ENCODE measurements around the gene COL4A2. TPM values are rescaled to one million over a fixed set of nuclear protein-coding genes. Genes with fewer than 3 reads are reported as not detected.
A peak's percentile ranks its signal among the peaks of the same experiment; 100 is the strongest.

Gene COL4A2
- polyA plus RNA-seq, 3 donors, result 465 to 580 (median 554) TPM

- DNase-seq, result no peak
These were observed 125.4 kb downstream of the COL4A2 start for GRCh38 chr13:110432522-110432921.

DNA sequence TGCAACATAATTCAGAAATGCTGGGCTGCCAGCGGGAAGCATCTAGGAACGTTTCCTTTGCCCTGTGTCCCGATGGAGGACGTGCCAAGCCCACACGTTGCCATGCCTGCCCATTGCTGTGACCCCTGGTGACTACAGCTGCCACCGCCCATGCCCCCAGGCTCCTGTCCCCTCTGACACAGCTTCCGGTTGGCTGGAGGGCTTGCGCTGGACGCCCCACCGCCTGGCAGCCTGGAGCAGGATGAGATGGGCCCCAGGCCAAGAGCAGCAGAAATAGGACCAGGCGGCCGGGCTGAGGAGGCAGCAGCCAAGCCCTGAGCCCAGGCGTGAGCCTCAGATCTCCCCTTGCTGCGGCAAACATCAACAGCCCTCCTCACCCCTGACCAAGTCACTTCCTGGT lies 125.9 kb downstream of the COL4A2 start:
- no peak for DNase-seq

DNA sequence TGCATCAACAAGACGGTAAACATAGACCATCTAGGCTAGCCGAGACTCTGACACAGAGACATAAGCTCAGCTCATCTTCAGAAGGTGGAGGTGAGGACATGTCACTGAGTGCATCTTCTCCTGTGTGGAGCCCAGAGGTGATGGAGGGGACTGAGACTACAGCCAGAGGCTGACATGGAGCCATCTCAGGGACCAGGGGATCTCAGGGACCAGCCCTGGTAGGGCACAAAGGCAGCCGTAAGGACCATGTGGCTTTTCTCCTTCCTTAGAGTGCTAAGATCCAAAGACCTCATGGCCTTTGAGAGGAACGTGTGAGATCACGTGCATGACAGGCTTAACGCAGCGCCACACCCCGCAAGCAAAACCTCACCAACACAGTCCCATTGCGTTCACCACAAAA lies 127.5 kb downstream of the COL4A2 start:
- no peak for DNase-seq

- DNase-seq, result no peak
These were observed 128.2 kb downstream of the COL4A2 start for GRCh38 chr13:110435331-110435730.

GRCh38 chr13:110436276-110436675 lies 129.2 kb downstream of the COL4A2 start:
- DNase-seq, result no peak

GRCh38 chr13:110436786-110437370 lies 129.8 kb downstream of the COL4A2 start:
- DNase-seq, result no peak

DNA sequence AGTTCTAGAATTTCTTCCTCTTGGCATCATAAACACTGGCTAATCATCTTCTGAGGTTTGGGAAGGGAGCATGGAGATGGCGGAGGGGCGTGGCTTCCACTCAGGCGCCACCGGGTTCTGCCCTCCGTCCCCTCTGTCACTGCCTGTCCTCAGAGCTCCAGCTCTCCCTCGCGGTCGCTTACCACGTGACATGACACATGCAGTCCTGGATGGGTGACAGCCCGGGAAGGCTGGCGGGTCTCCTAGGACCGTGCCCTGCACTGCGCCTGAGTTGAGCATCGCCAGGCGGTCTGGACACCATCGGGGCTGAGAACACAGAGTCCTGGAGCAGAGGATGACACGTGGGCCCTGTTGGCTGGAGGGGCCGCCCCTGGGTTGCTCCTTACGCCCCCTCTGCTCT lies 131.1 kb downstream of the COL4A2 start:
- no peak for DNase-seq

- no peak for DNase-seq
These were observed 131.7 kb downstream of the COL4A2 start for GRCh38 chr13:110438776-110439175.

DNA sequence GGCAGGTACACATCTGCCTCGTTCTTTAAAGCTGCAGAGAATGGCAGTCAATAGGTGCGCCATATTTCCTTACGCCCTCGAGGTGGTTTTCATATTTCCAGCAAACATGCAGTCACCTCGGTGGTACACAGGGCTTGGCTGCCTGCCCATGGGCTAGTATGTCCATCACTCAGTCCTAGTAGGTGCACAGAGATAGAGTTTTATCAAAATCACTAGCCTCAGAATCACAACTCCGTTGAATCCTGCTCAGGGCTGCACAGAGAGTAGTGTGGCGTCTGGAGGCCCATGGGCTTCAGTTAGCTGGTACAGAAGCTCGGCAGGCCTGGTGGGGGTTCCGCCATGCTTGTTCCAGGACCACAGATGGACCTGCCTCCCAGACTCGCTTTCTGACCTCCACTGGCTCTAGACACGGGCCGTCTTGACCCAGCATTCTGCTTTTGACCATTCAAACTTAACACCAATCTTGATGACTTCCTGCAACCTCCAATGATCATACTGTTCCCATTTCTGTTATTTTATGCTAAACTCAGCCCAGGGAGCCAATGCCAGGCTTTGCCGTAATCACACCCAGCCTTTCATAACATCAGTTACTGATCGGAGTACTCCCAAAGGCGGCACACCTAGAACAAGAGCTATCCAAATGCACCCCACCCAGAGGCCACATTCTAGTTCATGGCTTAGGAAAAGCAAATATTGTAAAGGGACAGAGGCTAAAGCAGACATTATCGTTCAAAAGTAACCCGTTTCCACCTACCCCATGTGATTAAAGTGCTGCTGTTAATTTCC lies 134.1 kb downstream of the COL4A2 start:
- no peak for DNase-seq

DNA sequence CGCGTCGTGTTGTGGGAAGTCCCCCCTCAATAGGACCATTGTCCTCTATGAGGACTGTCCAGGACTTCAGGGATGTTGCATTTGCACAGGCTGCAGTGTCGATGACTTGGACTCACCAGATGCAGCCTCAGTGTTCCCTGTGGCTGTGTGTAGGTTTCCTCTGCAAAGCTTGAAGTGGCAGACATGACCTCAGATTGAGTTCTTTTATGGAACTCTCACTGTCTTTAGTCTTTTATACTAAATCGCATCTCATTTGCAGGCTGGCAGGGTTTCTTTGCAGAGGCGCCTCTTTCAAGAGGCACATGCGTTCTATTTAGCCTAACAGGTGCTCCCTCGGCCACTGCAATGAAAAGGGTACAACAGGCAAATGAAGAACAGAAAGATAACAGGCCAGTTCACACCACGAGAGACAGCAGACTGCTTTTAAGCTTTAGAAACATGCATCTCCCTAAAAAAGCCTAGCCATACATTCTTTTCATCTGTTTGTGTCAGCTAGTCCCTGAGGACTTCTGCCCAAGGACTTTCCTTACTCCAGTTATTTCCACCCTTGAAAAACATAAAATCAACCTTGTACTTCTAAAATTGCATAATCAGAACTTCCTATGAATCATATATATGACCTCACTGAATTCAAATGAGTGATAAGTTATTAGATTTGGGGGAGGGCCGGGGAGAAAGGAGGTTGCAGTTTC lies 136.0 kb downstream of the COL4A2 start:
- no peak for DNase-seq

- DNase-seq, result no peak
These were observed 136.6 kb downstream of the COL4A2 start for GRCh38 chr13:110443622-110444225.

GRCh38 chr13:110444226-110444653 lies 137.2 kb downstream of the COL4A2 start:
- no peak for DNase-seq

GRCh38 chr13:110445183-110445582 lies 138.1 kb downstream of the COL4A2 start:
- DNase-seq, result no peak

GRCh38 chr13:110445722-110446574 lies 138.9 kb downstream of the COL4A2 start:
- no peak for DNase-seq

- DNase-seq, result no peak
These were observed 139.4 kb downstream of the COL4A2 start for GRCh38 chr13:110446575-110446890.

DNA sequence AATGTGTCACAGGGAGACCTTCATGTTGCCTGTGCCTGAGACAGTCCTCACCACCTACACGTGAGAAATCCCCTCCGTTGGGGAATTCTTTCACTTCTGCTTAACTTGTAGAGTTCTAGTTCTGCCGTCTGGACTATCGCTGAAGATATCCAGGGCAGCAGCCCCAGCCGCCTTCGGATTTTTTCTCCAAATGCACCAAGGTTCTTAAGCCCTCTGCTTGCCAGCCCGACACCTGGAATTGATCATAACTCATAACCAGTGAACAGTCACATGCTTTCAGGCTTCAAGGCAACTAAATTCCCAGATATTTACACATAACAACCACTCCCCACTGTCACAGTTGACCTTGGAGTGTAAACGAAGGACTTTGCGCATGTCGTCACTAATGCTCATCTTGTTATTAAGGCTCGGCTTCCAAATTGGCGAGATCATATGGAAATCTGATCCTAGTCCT lies 140.0 kb downstream of the COL4A2 start:
- no peak for DNase-seq

- no peak for DNase-seq
These were observed 140.7 kb downstream of the COL4A2 start for GRCh38 chr13:110447801-110448200.

DNA sequence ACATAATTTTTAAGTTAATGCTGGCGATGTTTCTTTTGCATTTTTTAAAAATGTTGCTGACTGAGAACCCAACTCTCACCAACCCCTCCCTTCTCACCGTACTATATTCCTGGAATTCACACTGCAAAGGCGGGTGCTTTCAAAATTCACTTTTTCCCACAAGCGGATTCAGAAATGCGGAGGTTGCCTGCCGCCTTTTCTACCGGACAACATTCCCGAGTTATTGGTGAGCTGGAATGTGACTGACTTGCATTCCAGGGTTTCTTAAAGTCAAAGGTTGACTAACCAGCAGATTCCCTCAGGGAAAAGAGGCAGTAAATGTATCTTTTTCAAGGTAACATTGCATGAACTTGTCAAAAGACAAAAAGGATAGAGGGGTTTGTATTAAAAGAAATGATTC lies 141.1 kb downstream of the COL4A2 start:
- peak; percentile 55 for DNase-seq

DNA sequence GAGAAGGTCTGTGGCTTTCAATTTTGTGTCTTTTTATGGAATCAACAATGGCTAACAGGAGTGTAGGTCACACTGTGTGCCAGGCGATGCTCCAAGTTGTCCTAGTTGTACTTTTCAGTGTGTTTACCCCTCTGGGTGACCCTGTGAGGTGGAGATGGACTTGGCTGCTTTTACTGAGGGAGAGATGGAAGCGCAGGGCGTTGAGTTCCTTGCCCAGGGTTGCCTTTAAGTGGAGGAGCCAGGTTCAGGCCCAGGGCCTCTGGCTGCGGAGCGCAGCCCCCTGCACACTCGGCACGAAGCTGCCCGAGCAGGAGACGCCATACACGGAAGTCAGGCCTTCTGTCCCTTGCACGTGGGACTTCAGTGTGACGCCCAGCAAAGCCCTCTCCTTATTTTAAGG lies 141.6 kb downstream of the COL4A2 start:
- no peak for DNase-seq

DNA sequence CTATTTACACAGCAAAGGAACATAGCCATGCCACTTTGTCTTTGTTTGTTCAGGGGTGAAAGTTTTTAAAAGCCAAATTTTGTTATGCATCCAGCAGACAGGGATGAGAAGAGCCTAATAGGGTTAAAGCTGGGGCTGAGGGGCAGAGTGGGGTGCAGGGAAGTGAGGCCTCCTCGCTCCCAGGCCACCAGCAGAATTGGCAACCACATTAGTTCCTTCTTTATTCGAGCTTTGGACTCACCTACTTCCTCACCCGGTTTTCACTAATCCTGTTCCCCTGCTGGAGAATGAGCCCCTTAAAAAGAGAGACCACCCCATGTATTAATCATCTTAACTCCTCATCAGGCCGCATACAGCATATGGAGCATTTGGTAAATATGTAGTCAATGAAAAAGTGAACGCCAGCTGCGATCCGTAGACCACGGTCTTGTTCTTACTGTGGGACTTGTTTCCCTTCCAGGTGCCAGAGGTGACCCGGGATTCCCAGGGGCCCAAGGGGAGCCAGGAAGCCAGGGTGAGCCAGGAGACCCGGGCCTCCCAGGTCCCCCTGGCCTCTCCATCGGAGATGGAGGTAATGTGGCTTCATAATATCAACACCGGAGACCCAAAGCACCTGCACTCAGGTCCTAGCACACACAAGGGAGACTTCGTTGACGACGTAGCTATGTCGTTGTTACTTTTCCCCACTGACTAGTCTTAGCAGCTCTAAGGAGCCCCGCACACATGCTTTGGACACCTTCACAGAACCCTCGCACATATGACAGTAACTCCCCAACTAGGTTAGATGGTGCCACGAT lies 142.3 kb downstream of the COL4A2 start:
- no peak for DNase-seq

All from renal pelvis (tissue), 4 donors.